GM21360 (cell line): ENCODE data around the gene UBB.
"Not testable (repeated sequence)": the region's sequence is repeated elsewhere in the genome, so short reads cannot be mapped to it uniquely, and the experiment has no call there.

ENCODE experiments used
- ATAC-seq: cut with Tn5 transposase; IDR thresholded peaks from one replicate; pipeline ENCODE4 v1.9.1; 2021; ENCODE audit warnings: mild to moderate bottlenecking, moderate library complexity; ENCODE audit not compliant: unreplicated experiment

The UBB gene

GRCh38 chr17:16374146-16374938, 6.5 kb upstream of the UBB start:
- ATAC-seq, result no peak

- no peak for ATAC-seq
Observed at GRCh38 chr17:16377941-16378341, 3.0 kb upstream of the UBB start.

- ATAC-seq, result no peak
Observed at GRCh38 chr17:16378636-16379282, 2.1 kb upstream of the UBB start.

- no peak for ATAC-seq
Observed at GRCh38 chr17:16379654-16380053, 1.2 kb upstream of the UBB start.

GRCh38 chr17:16381496-16381820, 567 bp downstream of the UBB start:
- no peak for ATAC-seq

- ATAC-seq, result no peak
Observed at GRCh38 chr17:16383216-16383615, 2.3 kb downstream of the UBB start.

- ATAC-seq, result no peak
Observed at GRCh38 chr17:16383772-16384287, 2.9 kb downstream of the UBB start.

- no peak for ATAC-seq
Observed at GRCh38 chr17:16384557-16384956, 3.7 kb downstream of the UBB start.

- ATAC-seq, result not testable (repeated sequence)
Observed at GRCh38 chr17:16386126-16386507, 5.2 kb downstream of the UBB start.

- ATAC-seq, result no peak
Observed at GRCh38 chr17:16391451-16391850, 10.6 kb downstream of the UBB start.

- ATAC-seq, result not testable (repeated sequence)
Observed at GRCh38 chr17:16392491-16392890, 11.6 kb downstream of the UBB start.

GRCh38 chr17:16395887-16396286, 15.0 kb downstream of the UBB start:
- not testable (repeated sequence) for ATAC-seq

GRCh38 chr17:16396693-16397092, 15.8 kb downstream of the UBB start:
- ATAC-seq, result not testable (repeated sequence)

- peak; percentile 84 for ATAC-seq
Observed at GRCh38 chr17:16398270-16399267, 17.7 kb downstream of the UBB start.

- not testable (repeated sequence) for ATAC-seq
Observed at GRCh38 chr17:16403847-16404246, 23.0 kb downstream of the UBB start.

- no peak for ATAC-seq
Observed at GRCh38 chr17:16406742-16407674, 26.1 kb downstream of the UBB start.

GRCh38 chr17:16407911-16408588, 27.2 kb downstream of the UBB start:
- peak; percentile 85 for ATAC-seq

- ATAC-seq, result peak; percentile 45
Observed at GRCh38 chr17:16415031-16415924, 34.4 kb downstream of the UBB start, which contains the start of gene TRPV2. TRPV2 (plus strand) TSS chr17:16415571; CDS start chr17:16417669, 2,098 bp downstream.
